Measurements from ENCODE around the gene TLCD5.

Gene TLCD5

GRCh38 chr11:120337355-120338106 lies 12.4 kb downstream of the TLCD5 start:
- DNase-seq (ENCODE audit: low spot score): no peak

- no peak for DNase-seq (ENCODE audit: low spot score)
These were observed 13.2 kb downstream of the TLCD5 start for GRCh38 chr11:120338107-120338933.

- DNase-seq (ENCODE audit: low spot score): no peak
These were observed 14.3 kb downstream of the TLCD5 start for GRCh38 chr11:120339394-120339890.

GRCh38 chr11:120340529-120340928 lies 15.4 kb downstream of the TLCD5 start:
- DNase-seq (ENCODE audit: low spot score): no peak

- no peak for DNase-seq (ENCODE audit: low spot score)
These were observed 17.1 kb downstream of the TLCD5 start for GRCh38 chr11:120342226-120342625.

- DNase-seq (ENCODE audit: low spot score): no peak
These were observed 17.6 kb downstream of the TLCD5 start for GRCh38 chr11:120342678-120343077.

- no peak for DNase-seq (ENCODE audit: low spot score)
These were observed 18.3 kb downstream of the TLCD5 start for GRCh38 chr11:120343429-120343828.

GRCh38 chr11:120344302-120345004 lies 19.4 kb downstream of the TLCD5 start:
- DNase-seq (ENCODE audit: low spot score): no peak

GRCh38 chr11:120346233-120346632 lies 21.1 kb downstream of the TLCD5 start:
- DNase-seq (ENCODE audit: low spot score): no peak

GRCh38 chr11:120350637-120351036 lies 25.5 kb downstream of the TLCD5 start:
- DNase-seq (ENCODE audit: low spot score): no peak

GRCh38 chr11:120352405-120352804 lies 27.3 kb downstream of the TLCD5 start:
- no peak for DNase-seq (ENCODE audit: low spot score)

- no peak for DNase-seq (ENCODE audit: low spot score)
These were observed 29.0 kb downstream of the TLCD5 start for GRCh38 chr11:120354068-120354467.

GRCh38 chr11:120354779-120355178 lies 29.7 kb downstream of the TLCD5 start:
- no peak for DNase-seq (ENCODE audit: low spot score)

GRCh38 chr11:120357620-120358019 lies 32.5 kb downstream of the TLCD5 start:
- no peak for DNase-seq (ENCODE audit: low spot score)

GRCh38 chr11:120358729-120359128 lies 33.6 kb downstream of the TLCD5 start:
- DNase-seq (ENCODE audit: low spot score): no peak

GRCh38 chr11:120363436-120363835 lies 38.3 kb downstream of the TLCD5 start:
- DNase-seq (ENCODE audit: low spot score): no peak

GRCh38 chr11:120365512-120365911 lies 40.4 kb downstream of the TLCD5 start:
- DNase-seq (ENCODE audit: low spot score): no peak

GRCh38 chr11:120372296-120372695 lies 47.2 kb downstream of the TLCD5 start:
- no peak for DNase-seq (ENCODE audit: low spot score)

- DNase-seq (ENCODE audit: low spot score): no peak
These were observed 50.0 kb downstream of the TLCD5 start for GRCh38 chr11:120375076-120375475.

- no peak for DNase-seq (ENCODE audit: low spot score)
These were observed 51.6 kb downstream of the TLCD5 start for GRCh38 chr11:120376547-120377182.

- no peak for DNase-seq (ENCODE audit: low spot score)
These were observed 53.4 kb downstream of the TLCD5 start for GRCh38 chr11:120378474-120378873.

GRCh38 chr11:120381401-120381800 lies 56.3 kb downstream of the TLCD5 start:
- DNase-seq (ENCODE audit: low spot score): no peak
